HCT116 (cell line): ENCODE results near the gene ISM1. TPM values are rescaled to one million over a fixed set of nuclear protein-coding genes. Genes with fewer than 3 reads are reported as not detected.

ENCODE experiments used
- ATAC-seq: fragments of 200-7000 bp; cut with Tn5 transposase; 2 replicates; pipeline ENCODE4 v1.9.1; 2020; ENCODE audit warnings: mild to moderate bottlenecking, moderate library complexity
- BruUV-seq: library from RNA; stranded (reverse); fragments of 400-500 nt; replicated peaks from 2 replicates; lab custom pipeline; 2021; lab: Mats Ljungman, UMichigan
- CTCF ChIA-PET: fragments of 300-600 bp; sonication (Branson Sonifier 250); formaldehyde crosslinking; loops from one replicate; lab custom pipeline; 2021; ENCODE audit warnings: antibody characterized with exemption; lab: Charles Lee
- POLR2A ChIA-PET: fragments of 300-600, 350-600 bp; sonication (Branson Sonifier 250); formaldehyde crosslinking; loops from one replicate; lab custom pipeline; 2021; ENCODE audit warnings: antibody characterized with exemption; lab: Charles Lee
- RAD21 ChIA-PET, 2 experiments: fragments of 300-600 bp; sonication (Branson Sonifier 250); formaldehyde crosslinking; loops; one replicate each; lab custom pipeline; 2023; ENCODE audit warnings: low total read pairs in 2 of 2; ENCODE audit not compliant: uncharacterized antibody in 2 of 2, unreplicated experiment in 2 of 2, low non-redundant PET in 1 of 2; lab: Charles Lee
- DNase-seq: peaks from one replicate; pipeline ENCODE4 v3.0.0-alpha.2; 2010; ENCODE audit warnings: low read depth, low spot score
- H2AFZ ChIP-seq: fragments of 200-600 bp; shearing (Covaris generic), sonication (generic); 2 replicates; pipeline ENCODE4 v1.6.1; 2017; ENCODE audit warnings: low read depth, mixed run types, mixed read lengths, antibody characterized with exemption, low read length; ENCODE audit not compliant: poor library complexity, severe bottlenecking
- H3K27ac ChIP-seq: 2 replicates; pipeline ENCODE4 v1.5.1; 2012; ENCODE audit warnings: low read depth, low read length
- H3K27me3 ChIP-seq: fragments of 200-600 bp; sonication (generic); 2 replicates; pipeline ENCODE4 v1.6.1; 2016; ENCODE audit warnings: mixed run types, low read length, mixed read lengths; ENCODE audit not compliant: insufficient read depth
- H3K36me3 ChIP-seq, 2 experiments: fragments of 200-500 bp in 1 of 2; fragments of 200-600 bp in 1 of 2; sonication (Bioruptor generic) in 1 of 2; sonication (generic) in 1 of 2; 2 replicates each; pipeline versions ENCODE4 v1.5.1 to v1.6.1; 2014 to 2016; ENCODE audit warnings: low read length in 2 of 2, inconsistent platforms in 1 of 2, mixed read lengths in 1 of 2, mixed run types in 1 of 2; ENCODE audit not compliant: insufficient read depth in 2 of 2, control insufficient read depth in 1 of 2
- H3K4me1 ChIP-seq, 2 experiments: fragments of 200-600 bp in 1 of 2; sonication (generic) in 1 of 2; 2 replicates each; pipeline versions ENCODE4 v1.5.1 to v1.6.1; 2012 to 2017; ENCODE audit warnings: low read length in 2 of 2, inconsistent platforms in 1 of 2, mild to moderate bottlenecking in 1 of 2, mixed read lengths in 1 of 2, mixed run types in 1 of 2, moderate library complexity in 1 of 2; ENCODE audit not compliant: insufficient read depth in 2 of 2, control insufficient read depth in 1 of 2
- H3K4me2 ChIP-seq: fragments of 200-600 bp; sonication (generic); 2 replicates; pipeline ENCODE4 v1.6.1; 2017; ENCODE audit warnings: mixed run types, low read length, mixed read lengths
- H3K4me3 ChIP-seq, 2 experiments: fragments of 200-600 bp in 1 of 2; sonication (generic) in 1 of 2; replicated peaks in 1 of 2; 2 replicates each; pipeline ENCODE4 v1.5.1; 2011 to 2016; ENCODE audit warnings: low read length in 2 of 2, control low read depth in 1 of 2, low read depth in 1 of 2, mild to moderate bottlenecking in 1 of 2, mixed read lengths in 1 of 2, mixed run types in 1 of 2
- H3K79me2 ChIP-seq: fragments of 200-600 bp; sonication (generic); 2 replicates; pipeline ENCODE4 v1.6.1; 2017; ENCODE audit warnings: mild to moderate bottlenecking, mixed run types, low read length, moderate library complexity, mixed read lengths; ENCODE audit not compliant: insufficient read depth
- H3K9ac ChIP-seq: fragments of 200-600 bp; sonication (generic); 2 replicates; pipeline ENCODE4 v1.6.1; 2016; ENCODE audit warnings: low read length, mixed read lengths
- H3K9me2 ChIP-seq: fragments of 200-600 bp; sonication (generic), shearing (Covaris generic); 2 replicates; pipeline ENCODE4 v1.6.1; 2017; ENCODE audit warnings: mixed run types, mild to moderate bottlenecking, moderate library complexity; ENCODE audit not compliant: insufficient read depth
- H3K9me3 ChIP-seq, 2 experiments: fragments of 200-500 bp in 1 of 2; fragments of 200-600 bp in 1 of 2; sonication (Bioruptor generic) in 1 of 2; sonication (generic) in 1 of 2; 2 replicates each; pipeline ENCODE4 v1.6.1; 2014 to 2017; ENCODE audit warnings: low read length in 2 of 2, mixed read lengths in 2 of 2, inconsistent platforms in 1 of 2, low read depth in 1 of 2, mild to moderate bottlenecking in 1 of 2, mixed run types in 1 of 2, moderate library complexity in 1 of 2; ENCODE audit not compliant: control insufficient read depth in 1 of 2, insufficient read depth in 1 of 2
- H4K20me1 ChIP-seq: fragments of 200-600 bp; sonication (generic), shearing (Covaris generic); 2 replicates; pipeline ENCODE4 v1.6.1; 2017; ENCODE audit warnings: mixed run types, mild to moderate bottlenecking, moderate library complexity; ENCODE audit not compliant: insufficient read depth
- CBX3 ChIP-seq: IDR thresholded peaks from 2 replicates; pipeline ENCODE4 v1.6.1; 2012; ENCODE audit warnings: low read depth
- EGR1 ChIP-seq: IDR thresholded peaks from 2 replicates; pipeline ENCODE4 v1.6.1; 2012; ENCODE audit warnings: low read depth
- EZH2phosphoT487 ChIP-seq: fragments of 200-600 bp; IDR thresholded peaks from 2 replicates; pipeline ENCODE4 v1.6.1; 2018; ENCODE audit warnings: antibody characterized with exemption, borderline replicate concordance
- FOSL1 ChIP-seq: IDR thresholded peaks from 2 replicates; pipeline ENCODE4 v1.6.1; 2012; ENCODE audit warnings: low read depth
- POLR2A ChIP-seq: IDR thresholded peaks from 2 replicates; pipeline ENCODE4 v1.7.0; 2011; ENCODE audit warnings: borderline replicate concordance; ENCODE audit not compliant: insufficient read depth, insufficient read length; ENCODE audit errors: extremely low read depth
- RAD21 ChIP-seq: IDR thresholded peaks from 2 replicates; pipeline ENCODE4 v1.6.1; 2012; ENCODE audit warnings: low read depth, mild to moderate bottlenecking
- REST ChIP-seq: IDR thresholded peaks from 2 replicates; pipeline ENCODE4 v1.6.1; 2012; ENCODE audit warnings: low read depth
- SIN3A ChIP-seq: IDR thresholded peaks from 2 replicates; pipeline ENCODE4 v1.6.1; 2012; ENCODE audit warnings: low read depth
- TCF7L2 ChIP-seq: IDR thresholded peaks from 2 replicates; pipeline ENCODE4 v1.7.0; 2011; ENCODE audit warnings: borderline replicate concordance, inconsistent platforms; ENCODE audit not compliant: insufficient read depth, insufficient read length; ENCODE audit errors: extremely low read depth
- intact Hi-C: fragments of 100-400 bp; cut with micrococcal nuclease; formaldehyde crosslinking; loops from 2 replicates; pipeline ENCODE4 v1.10.0; 2022
- total RNA-seq: library from RNA; stranded (reverse); gene quantifications from one replicate; pipeline ENCODE4 v1.2.1, GENCODE V29; 2021; ENCODE audit not compliant: unreplicated experiment
- TF ChIP-seq, protein P1 (sequence below): IDR thresholded peaks from 2 replicates; pipeline ENCODE4 v1.6.1; 2012
- TF ChIP-seq, protein P2 (sequence below): IDR thresholded peaks from 2 replicates; pipeline ENCODE4 v1.6.1; 2012

The ISM1 gene
- total RNA-seq, 1 experiment from 2014 or later = 0.37 TPM

GRCh38 chr20:13221673-13222318 is 722 bp downstream of the ISM1 start (continued):
- no peak for TF ChIP-seq SIN3A
- TF ChIP-seq, protein P1, sequence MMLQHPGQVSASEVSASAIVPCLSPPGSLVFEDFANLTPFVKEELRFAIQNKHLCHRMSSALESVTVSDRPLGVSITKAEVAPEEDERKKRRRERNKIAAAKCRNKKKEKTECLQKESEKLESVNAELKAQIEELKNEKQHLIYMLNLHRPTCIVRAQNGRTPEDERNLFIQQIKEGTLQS = no peak

DNA sequence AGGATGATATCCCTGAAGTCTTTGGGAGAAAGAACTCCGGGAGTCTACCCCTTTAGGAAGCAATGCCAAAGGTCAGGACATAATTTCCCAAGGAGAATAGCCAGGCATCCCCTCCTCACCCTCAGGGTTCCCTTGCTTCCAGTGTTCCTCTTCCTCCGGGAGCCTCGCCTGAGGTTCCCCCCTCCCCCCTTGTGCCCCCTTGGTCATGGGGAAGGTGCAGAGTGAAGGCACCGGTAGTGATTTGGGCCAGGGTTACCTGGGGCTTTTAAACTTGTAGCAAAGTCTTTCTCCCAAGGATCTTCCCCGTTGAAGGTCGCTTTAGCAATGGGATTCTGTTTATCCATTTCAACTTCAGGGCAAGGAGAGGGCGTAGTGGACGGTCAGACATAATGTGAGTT is 1.2 kb downstream of the ISM1 start:
- H3K9ac ChIP-seq = no peak overlapping the region
- H3K27me3 ChIP-seq = peaks cover 42% of the 10 kb centered on the region
- TF ChIP-seq FOSL1 (no peak), EZH2phosphoT487 (no peak), REST (no peak), CBX3 (no peak), RAD21 (no peak), POLR2A (no peak), TCF7L2 (no peak), EGR1 (no peak)
- TF ChIP-seq, protein P2, sequence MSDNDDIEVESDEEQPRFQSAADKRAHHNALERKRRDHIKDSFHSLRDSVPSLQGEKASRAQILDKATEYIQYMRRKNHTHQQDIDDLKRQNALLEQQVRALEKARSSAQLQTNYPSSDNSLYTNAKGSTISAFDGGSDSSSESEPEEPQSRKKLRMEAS = no peak
- BruUV-seq = no TSS peak
- no peak overlapping the region for H2AFZ ChIP-seq
- H3K4me2 ChIP-seq = peak overlapping the region; percentile 87
- CTCF ChIA-PET = no interaction called here
- no peaks in the 10 kb centered on the region for H3K36me3 ChIP-seq
- H3K4me3 ChIP-seq = peak overlapping the region; percentile 44 to 62; a peak in 3 of 4 replicates
- ATAC-seq (no peak), DNase-seq (no peak)
- POLR2A ChIA-PET = no interaction called here
- H4K20me1 ChIP-seq = no peaks in the 10 kb centered on the region
- peaks cover 4 to 11% of the 10 kb centered on the region in 2 experiments; a peak in 3 of 4 replicates for H3K4me1 ChIP-seq
- RAD21 ChIA-PET = no interaction called here
- H3K9me3 ChIP-seq = no peaks in the 10 kb centered on the region
- no peaks in the 10 kb centered on the region for H3K9me2 ChIP-seq
- intact Hi-C loops = no loop called here
- H3K79me2 ChIP-seq = no peaks in the 10 kb centered on the region
- H3K27ac ChIP-seq = no peak overlapping the region
